Endodermal cell (in vitro differentiated cells): ENCODE data around the gene BRINP1. TPM values are rescaled to one million over a fixed set of nuclear protein-coding genes. Genes with fewer than 3 reads are reported as not detected.

Experiments
- DNase-seq: peaks from one replicate; pipeline ENCODE4 v3.0.0-alpha.2; 2017
- H3K27ac ChIP-seq: 2 replicates; pipeline ENCODE4 v1.5.1; 2013; ENCODE audit warnings: mild to moderate bottlenecking, low read depth, low read length, moderate library complexity
- H3K27me3 ChIP-seq: 2 replicates; pipeline ENCODE4 v1.6.1; 2013; ENCODE audit warnings: mild to moderate bottlenecking, low read length, moderate library complexity; ENCODE audit not compliant: insufficient read depth, control insufficient read depth, poor library complexity, severe bottlenecking
- H3K36me3 ChIP-seq: 2 replicates; pipeline ENCODE4 v1.7.0; 2013; ENCODE audit warnings: mild to moderate bottlenecking, low read length, moderate library complexity; ENCODE audit not compliant: control insufficient read depth, insufficient read depth
- H3K4me1 ChIP-seq: one replicate; pipeline ENCODE4 v1.7.0; 2013; ENCODE audit warnings: low read length; ENCODE audit not compliant: control insufficient read depth, insufficient read depth
- H3K4me3 ChIP-seq: 2 replicates; pipeline ENCODE4 v1.5.1; 2013; ENCODE audit warnings: mild to moderate bottlenecking, low read length, moderate library complexity
- H3K9ac ChIP-seq: 2 replicates; pipeline ENCODE4 v1.6.1; 2013; ENCODE audit warnings: mild to moderate bottlenecking, low read length, moderate library complexity; ENCODE audit not compliant: poor library complexity, severe bottlenecking; ENCODE audit errors: extremely low read depth
- H3K9me3 ChIP-seq: 2 replicates; pipeline ENCODE4 v1.6.1; 2013; ENCODE audit warnings: mild to moderate bottlenecking, low read length, moderate library complexity; ENCODE audit not compliant: control insufficient read depth
- H3K27ac Mint-ChIP-seq: 2 replicates; pipeline ENCODE4 v1.8.0; 2020; ENCODE audit warnings: mixed read lengths
- H3K27me3 Mint-ChIP-seq: 2 replicates; pipeline ENCODE4 v1.8.0; 2021; ENCODE audit warnings: mild to moderate bottlenecking, mixed read lengths; ENCODE audit not compliant: insufficient read depth
- H3K36me3 Mint-ChIP-seq: 2 replicates; pipeline ENCODE4 v1.8.0; 2020; ENCODE audit warnings: low read depth, mixed read lengths
- H3K4me1 Mint-ChIP-seq: 2 replicates; pipeline ENCODE4 v1.8.0; 2020; ENCODE audit warnings: mixed read lengths
- H3K4me3 Mint-ChIP-seq: 2 replicates; pipeline ENCODE4 v1.8.0; 2020; ENCODE audit warnings: mild to moderate bottlenecking, moderate library complexity, mixed read lengths
- H3K9me3 Mint-ChIP-seq: 2 replicates; pipeline ENCODE4 v1.8.0; 2020; ENCODE audit warnings: mild to moderate bottlenecking, mixed read lengths
- WGBS, 2 experiments: methylation state at CpG; one replicate each; pipeline versions ENCODE4 v1.1.5 to v1.1.7; 2013; ENCODE audit warnings: missing lambda C conversion rate in 2 of 2, mixed read lengths in 1 of 2; ENCODE audit not compliant: insufficient coverage in 1 of 2, insufficient read length in 1 of 2; 5-methylcytosine and 5-hydroxymethylcytosine counted together
- total RNA-seq, 2 donors: library from RNA; stranded (reverse); fragmentation: NEBNext Ultra II Directional in 1 of 2; extraction: Animal tissue kit (Norgen Biotek cat#: 25700) in 1 of 2; gene quantifications; 2 replicates in 1 of 2; 3 replicates in 1 of 2; pipeline ENCODE4 v1.2.1, GENCODE V29; 2021
- TF ChIP-seq, protein P1 (sequence below): fragments of 200-600 bp; sonication (generic); conservative IDR thresholded peaks from 2 replicates; pipeline ENCODE4 v1.5.0; 2021; ENCODE audit warnings: antibody characterized with exemption, mild to moderate bottlenecking

The BRINP1 gene
- total RNA-seq, 2 donors from 2014 or later = 6.3 to 9.6 TPM

DNA sequence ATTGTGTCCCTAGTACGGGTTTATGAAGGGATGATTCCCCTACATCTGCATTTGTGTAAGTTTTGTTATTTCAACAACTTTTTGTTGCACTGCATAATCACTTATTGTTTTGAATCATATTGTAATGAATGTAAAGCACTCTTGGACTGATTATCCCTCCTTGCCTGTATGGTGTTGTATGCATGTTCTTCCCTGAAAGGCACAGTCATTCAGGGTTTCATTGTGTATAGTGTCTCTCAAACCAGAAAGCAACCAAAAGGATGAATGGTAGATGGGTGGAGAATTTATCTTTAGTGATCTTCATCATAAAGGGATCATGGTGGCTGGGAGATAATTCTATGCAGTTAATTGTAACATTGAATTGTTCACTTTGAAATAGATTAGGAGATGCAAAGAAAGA is 247.3 kb downstream of the BRINP1 start:
- H3K36me3 ChIP-seq = no peaks in the 10 kb centered on the region
- H3K27ac ChIP-seq = no peak overlapping the region
- no peak overlapping the region for H3K4me3 Mint-ChIP-seq
- peaks cover 11% of the 10 kb centered on the region for H3K4me1 Mint-ChIP-seq
- H3K4me1 ChIP-seq = peaks cover under 1% of the 10 kb centered on the region
- H3K4me3 ChIP-seq = no peak overlapping the region
- TF ChIP-seq, protein P1, sequence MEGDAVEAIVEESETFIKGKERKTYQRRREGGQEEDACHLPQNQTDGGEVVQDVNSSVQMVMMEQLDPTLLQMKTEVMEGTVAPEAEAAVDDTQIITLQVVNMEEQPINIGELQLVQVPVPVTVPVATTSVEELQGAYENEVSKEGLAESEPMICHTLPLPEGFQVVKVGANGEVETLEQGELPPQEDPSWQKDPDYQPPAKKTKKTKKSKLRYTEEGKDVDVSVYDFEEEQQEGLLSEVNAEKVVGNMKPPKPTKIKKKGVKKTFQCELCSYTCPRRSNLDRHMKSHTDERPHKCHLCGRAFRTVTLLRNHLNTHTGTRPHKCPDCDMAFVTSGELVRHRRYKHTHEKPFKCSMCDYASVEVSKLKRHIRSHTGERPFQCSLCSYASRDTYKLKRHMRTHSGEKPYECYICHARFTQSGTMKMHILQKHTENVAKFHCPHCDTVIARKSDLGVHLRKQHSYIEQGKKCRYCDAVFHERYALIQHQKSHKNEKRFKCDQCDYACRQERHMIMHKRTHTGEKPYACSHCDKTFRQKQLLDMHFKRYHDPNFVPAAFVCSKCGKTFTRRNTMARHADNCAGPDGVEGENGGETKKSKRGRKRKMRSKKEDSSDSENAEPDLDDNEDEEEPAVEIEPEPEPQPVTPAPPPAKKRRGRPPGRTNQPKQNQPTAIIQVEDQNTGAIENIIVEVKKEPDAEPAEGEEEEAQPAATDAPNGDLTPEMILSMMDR = no peak
- no peaks in the 10 kb centered on the region for H3K27me3 Mint-ChIP-seq
- no peaks in the 10 kb centered on the region for H3K9me3 ChIP-seq
- H3K9ac ChIP-seq = no peak overlapping the region
- 100% methylated on average over 1 of the region's 1 CpG; no CpG with 5 or more reads in 1 of the 2 experiments for WGBS, 2 experiments
- H3K27ac Mint-ChIP-seq = no peak overlapping the region
- H3K36me3 Mint-ChIP-seq = no peaks in the 10 kb centered on the region
- no peak for DNase-seq
- H3K9me3 Mint-ChIP-seq = no peaks in the 10 kb centered on the region
- H3K27me3 ChIP-seq = no peaks in the 10 kb centered on the region

DNA sequence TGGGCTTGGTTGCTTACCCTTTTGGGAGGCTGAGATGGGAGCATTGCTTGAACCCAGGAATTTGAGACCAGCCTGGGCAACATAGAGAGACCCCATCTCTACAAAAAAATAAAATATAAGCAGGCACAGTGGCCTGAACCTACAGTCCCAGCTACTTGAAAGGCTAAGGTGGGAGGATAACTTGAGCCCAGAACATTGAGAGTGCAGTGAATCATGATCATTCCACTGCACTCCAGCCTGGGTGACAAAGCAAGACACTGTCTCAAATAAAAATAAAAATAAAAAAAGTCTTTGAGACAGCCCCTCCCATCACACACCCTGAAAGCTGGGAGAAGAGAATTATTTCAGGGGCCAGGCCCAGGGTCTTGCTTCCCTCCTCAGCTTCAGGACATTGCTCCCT is 251.8 kb downstream of the BRINP1 start:
- no peaks in the 10 kb centered on the region for H3K9me3 ChIP-seq
- H3K9me3 Mint-ChIP-seq = no peaks in the 10 kb centered on the region
- no peaks in the 10 kb centered on the region for H3K27me3 Mint-ChIP-seq
- no peak overlapping the region for H3K4me3 Mint-ChIP-seq
- H3K4me1 Mint-ChIP-seq = peaks cover 18% of the 10 kb centered on the region
- H3K9ac ChIP-seq = no peak overlapping the region
- no peak overlapping the region for H3K4me3 ChIP-seq
- H3K27ac ChIP-seq = no peak overlapping the region
- no peaks in the 10 kb centered on the region for H3K36me3 Mint-ChIP-seq
- H3K27me3 ChIP-seq = no peaks in the 10 kb centered on the region
- no peak for DNase-seq
- H3K27ac Mint-ChIP-seq = no peak overlapping the region
- TF ChIP-seq, protein P1 = no peak
- H3K4me1 ChIP-seq = peaks cover 3% of the 10 kb centered on the region
- no peaks in the 10 kb centered on the region for H3K36me3 ChIP-seq
